ENCODE results near the gene SLC25A41.

DNA sequence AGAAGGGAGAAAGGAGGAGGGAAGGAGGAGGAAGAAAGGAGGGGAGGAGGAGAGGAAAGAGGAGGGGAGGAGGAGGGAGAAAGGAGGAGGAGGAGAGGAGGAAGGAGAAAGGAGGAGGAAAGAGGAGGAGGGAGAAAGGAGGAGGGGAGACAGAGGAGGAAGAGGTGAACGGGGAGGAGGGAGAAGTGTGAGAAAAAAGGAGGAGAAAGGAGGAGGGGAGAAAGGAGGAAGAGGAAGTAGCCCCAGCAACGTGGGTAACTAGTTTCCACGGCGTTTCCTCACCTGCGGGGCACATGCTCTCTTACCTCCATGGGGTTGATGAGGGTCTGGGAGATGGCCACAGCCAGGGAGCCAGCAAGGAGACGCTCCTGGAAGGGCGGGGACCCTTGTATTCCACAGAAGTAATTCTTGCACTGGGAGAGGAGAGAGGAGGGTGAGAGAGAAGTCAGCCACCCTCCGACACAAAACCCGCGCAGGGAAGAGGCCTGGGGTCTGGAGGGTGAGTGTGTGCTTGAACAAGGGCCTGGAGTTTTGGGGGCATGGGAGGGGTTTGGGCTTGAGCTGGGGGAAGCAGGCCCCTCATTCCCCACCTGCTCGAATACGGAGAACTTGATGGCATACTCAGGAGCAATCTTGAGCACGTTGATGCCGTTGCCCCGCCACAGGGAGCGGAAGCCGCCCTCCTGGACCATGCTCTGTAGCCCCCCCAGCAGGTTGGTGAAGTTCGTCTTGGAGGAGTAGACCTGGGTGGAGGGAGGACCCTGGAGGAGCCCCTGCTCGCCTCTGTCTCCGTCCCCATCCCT lies 3.9 kb downstream of the SLC25A41 start:
- TF ChIP-seq, protein P1, sequence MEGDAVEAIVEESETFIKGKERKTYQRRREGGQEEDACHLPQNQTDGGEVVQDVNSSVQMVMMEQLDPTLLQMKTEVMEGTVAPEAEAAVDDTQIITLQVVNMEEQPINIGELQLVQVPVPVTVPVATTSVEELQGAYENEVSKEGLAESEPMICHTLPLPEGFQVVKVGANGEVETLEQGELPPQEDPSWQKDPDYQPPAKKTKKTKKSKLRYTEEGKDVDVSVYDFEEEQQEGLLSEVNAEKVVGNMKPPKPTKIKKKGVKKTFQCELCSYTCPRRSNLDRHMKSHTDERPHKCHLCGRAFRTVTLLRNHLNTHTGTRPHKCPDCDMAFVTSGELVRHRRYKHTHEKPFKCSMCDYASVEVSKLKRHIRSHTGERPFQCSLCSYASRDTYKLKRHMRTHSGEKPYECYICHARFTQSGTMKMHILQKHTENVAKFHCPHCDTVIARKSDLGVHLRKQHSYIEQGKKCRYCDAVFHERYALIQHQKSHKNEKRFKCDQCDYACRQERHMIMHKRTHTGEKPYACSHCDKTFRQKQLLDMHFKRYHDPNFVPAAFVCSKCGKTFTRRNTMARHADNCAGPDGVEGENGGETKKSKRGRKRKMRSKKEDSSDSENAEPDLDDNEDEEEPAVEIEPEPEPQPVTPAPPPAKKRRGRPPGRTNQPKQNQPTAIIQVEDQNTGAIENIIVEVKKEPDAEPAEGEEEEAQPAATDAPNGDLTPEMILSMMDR (IDR thresholded peaks at IDR 0.05): no peak
- TF ChIP-seq EZH2 (IDR thresholded peaks at IDR 0.05; ENCODE audit: borderline replicate concordance, insufficient read depth, low read depth, low read length, poor library complexity, severe bottlenecking): no peak

Measured in B cell (primary cell).